MCF 10A (cell line): ENCODE data around the gene FLRT1. TPM values are rescaled to one million over a fixed set of nuclear protein-coding genes. Genes with fewer than 3 reads are reported as not detected.
A peak's percentile ranks its signal among the peaks of the same experiment; 100 is the strongest.

Experiments
- BruUV-seq: library from RNA; stranded (reverse); fragments of 400-500 nt; replicated peaks from 2 replicates; lab custom pipeline; 2021; lab: Mats Ljungman, UMichigan
- CTCF ChIA-PET: fragments of 300-600 bp; sonication (Branson Sonifier 250); formaldehyde crosslinking; extraction: SDS; loops from one replicate; lab custom pipeline; 2021; ENCODE audit warnings: antibody characterized with exemption, inconsistent platforms; lab: Yijun Ruan, JAX
- POLR2A ChIA-PET: fragments of 300-600, 350-650 bp; sonication (Branson Sonifier 250); formaldehyde crosslinking; extraction: SDS; loops from one replicate; lab custom pipeline; 2020; ENCODE audit warnings: antibody characterized with exemption, inconsistent platforms; lab: Yijun Ruan, JAX
- DNase-seq: peaks from one replicate; pipeline ENCODE4 v3.0.0-alpha.2; 2018; ENCODE audit not compliant: unreplicated experiment
- H3K27ac Mint-ChIP-seq: one replicate; pipeline ENCODE4 v1.8.0; 2022; ENCODE audit warnings: mild to moderate bottlenecking, low read depth, mixed read lengths; ENCODE audit not compliant: unreplicated experiment
- H3K27me3 Mint-ChIP-seq: one replicate; pipeline ENCODE4 v1.8.0; 2022; ENCODE audit warnings: mixed read lengths; ENCODE audit not compliant: insufficient read depth, unreplicated experiment
- H3K36me3 Mint-ChIP-seq: one replicate; pipeline ENCODE4 v1.8.0; 2022; ENCODE audit warnings: mild to moderate bottlenecking, moderate library complexity, mixed read lengths; ENCODE audit not compliant: insufficient read depth, unreplicated experiment
- H3K4me1 Mint-ChIP-seq: one replicate; pipeline ENCODE4 v1.8.0; 2022; ENCODE audit warnings: mixed read lengths; ENCODE audit not compliant: insufficient read depth, unreplicated experiment
- H3K4me3 Mint-ChIP-seq: one replicate; pipeline ENCODE4 v1.8.0; 2022; ENCODE audit warnings: mild to moderate bottlenecking, moderate library complexity, mixed read lengths; ENCODE audit not compliant: unreplicated experiment
- H3K9me3 Mint-ChIP-seq: one replicate; pipeline ENCODE4 v1.8.0; 2022; ENCODE audit warnings: mixed read lengths; ENCODE audit not compliant: unreplicated experiment
- intact Hi-C: fragments of 100-400 bp; cut with micrococcal nuclease; formaldehyde crosslinking; loops from 2 replicates; pipeline ENCODE4 v1.14.1; 2022
- total RNA-seq: library from RNA; stranded (reverse); gene quantifications from 2 replicates; pipeline ENCODE4 v1.2.3, GENCODE V29; 2022
- TF ChIP-seq, protein P1 (sequence below): fragments of 200-600 bp; IDR thresholded peaks from one replicate; pipeline ENCODE4 v1.8.0; 2022; ENCODE audit warnings: antibody characterized with exemption, mild to moderate bottlenecking; ENCODE audit not compliant: unreplicated experiment

The FLRT1 gene
- total RNA-seq, 1 experiment from 2014 or later, result 2.7 TPM

DNA sequence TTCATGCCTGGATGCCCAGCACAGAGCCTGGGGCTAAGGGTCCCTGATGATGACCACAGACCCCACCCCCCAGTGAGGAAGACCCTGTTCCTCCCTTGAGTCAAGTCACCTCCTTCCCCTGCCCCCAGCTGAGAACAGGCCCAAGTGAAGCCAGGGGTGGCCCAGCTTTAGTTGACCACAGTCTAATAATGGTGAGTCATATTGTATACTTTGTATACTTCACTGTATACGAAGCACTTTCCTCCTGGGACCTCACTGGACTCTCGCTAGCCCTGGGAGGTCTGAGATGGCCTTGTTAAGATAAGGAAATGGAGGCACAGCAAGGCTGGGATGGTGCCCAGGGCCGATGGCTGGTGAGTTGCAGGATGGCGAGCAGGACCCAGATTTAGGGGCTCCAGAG is 3.7 kb upstream of the FLRT1 start:
- Mint-ChIP-seq H3K9me3 (no peaks in the 10 kb centered on the region), H3K36me3 (no peaks in the 10 kb centered on the region), H3K4me3 (no peak overlapping the region), H3K27ac (no peak overlapping the region), H3K4me1 (no peaks in the 10 kb centered on the region), H3K27me3 (peaks cover 50% of the 10 kb centered on the region)
- no TSS peak for BruUV-seq
- ChIA-PET CTCF (no interaction called here), POLR2A (no interaction called here)
- TF ChIP-seq, protein P1, sequence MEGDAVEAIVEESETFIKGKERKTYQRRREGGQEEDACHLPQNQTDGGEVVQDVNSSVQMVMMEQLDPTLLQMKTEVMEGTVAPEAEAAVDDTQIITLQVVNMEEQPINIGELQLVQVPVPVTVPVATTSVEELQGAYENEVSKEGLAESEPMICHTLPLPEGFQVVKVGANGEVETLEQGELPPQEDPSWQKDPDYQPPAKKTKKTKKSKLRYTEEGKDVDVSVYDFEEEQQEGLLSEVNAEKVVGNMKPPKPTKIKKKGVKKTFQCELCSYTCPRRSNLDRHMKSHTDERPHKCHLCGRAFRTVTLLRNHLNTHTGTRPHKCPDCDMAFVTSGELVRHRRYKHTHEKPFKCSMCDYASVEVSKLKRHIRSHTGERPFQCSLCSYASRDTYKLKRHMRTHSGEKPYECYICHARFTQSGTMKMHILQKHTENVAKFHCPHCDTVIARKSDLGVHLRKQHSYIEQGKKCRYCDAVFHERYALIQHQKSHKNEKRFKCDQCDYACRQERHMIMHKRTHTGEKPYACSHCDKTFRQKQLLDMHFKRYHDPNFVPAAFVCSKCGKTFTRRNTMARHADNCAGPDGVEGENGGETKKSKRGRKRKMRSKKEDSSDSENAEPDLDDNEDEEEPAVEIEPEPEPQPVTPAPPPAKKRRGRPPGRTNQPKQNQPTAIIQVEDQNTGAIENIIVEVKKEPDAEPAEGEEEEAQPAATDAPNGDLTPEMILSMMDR, result no peak
- no peak for DNase-seq
- intact Hi-C loops, result no loop called here

GRCh38 chr11:64034411-64034811 is 1.3 kb upstream of the FLRT1 start:
- TF ChIP-seq, protein P1, result no peak
- intact Hi-C loops, result no loop called here
- BruUV-seq, result no TSS peak
- no peak overlapping the region for H3K27ac Mint-ChIP-seq
- ChIA-PET CTCF (interaction anchor here (0.5 to 0.7 kb wide), 4 partner anchors 9 to 116 kb away, joined by 3 to 5 read pairs (median 4); no protein-coding TSS in a partner anchor), POLR2A (interaction anchor here (0.6 to 1.0 kb wide), 2 partner anchors 17 to 575 kb away, joined by 3 to 4 read pairs; no protein-coding TSS in a partner anchor)
- no peaks in the 10 kb centered on the region for H3K9me3 Mint-ChIP-seq
- DNase-seq, result no peak
- H3K27me3 Mint-ChIP-seq, result peaks cover 40% of the 10 kb centered on the region
- no peak overlapping the region for H3K4me3 Mint-ChIP-seq
- H3K36me3 Mint-ChIP-seq, result no peaks in the 10 kb centered on the region
- no peaks in the 10 kb centered on the region for H3K4me1 Mint-ChIP-seq

DNA sequence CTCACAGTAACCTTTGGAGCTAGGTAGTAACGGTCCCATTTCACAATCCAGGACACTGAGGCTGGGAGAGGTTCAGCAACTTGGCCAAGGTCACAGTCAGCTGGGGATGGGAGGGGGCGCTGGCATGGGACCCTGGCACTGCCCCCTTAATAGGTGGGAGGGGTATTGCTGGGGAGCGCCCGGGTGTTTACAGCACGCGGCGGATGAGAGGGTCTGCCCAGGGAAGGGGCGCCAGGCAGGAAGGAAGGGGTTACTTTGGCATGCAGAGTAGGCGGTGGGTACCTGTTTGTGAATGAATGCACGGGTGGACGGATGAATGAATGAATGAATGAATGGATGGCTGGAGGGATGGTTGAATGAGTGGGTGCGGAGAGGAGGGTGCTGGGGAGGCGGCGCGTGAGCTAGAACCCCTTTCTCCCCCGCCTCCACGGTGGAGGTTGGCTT is 628 bp upstream of the FLRT1 start:
- POLR2A ChIA-PET, result interaction anchor here (0.6 kb wide), 1 partner anchor 576 kb away, joined by 4 read pairs; no protein-coding TSS in a partner anchor
- H3K4me1 Mint-ChIP-seq, result no peaks in the 10 kb centered on the region
- H3K27me3 Mint-ChIP-seq, result peaks cover 33% of the 10 kb centered on the region
- intact Hi-C loops, result no loop called here
- no TSS peak for BruUV-seq
- DNase-seq, result no peak
- peak overlapping the region; percentile 42 for H3K4me3 Mint-ChIP-seq
- no peak overlapping the region for H3K27ac Mint-ChIP-seq
- peaks cover 3% of the 10 kb centered on the region for H3K36me3 Mint-ChIP-seq
- CTCF ChIA-PET, result interaction anchor here (0.5 kb wide), 1 partner anchor 8 kb away, joined by 3 read pairs; no protein-coding TSS in a partner anchor
- H3K9me3 Mint-ChIP-seq, result no peaks in the 10 kb centered on the region
- TF ChIP-seq, protein P1, result no peak

DNA sequence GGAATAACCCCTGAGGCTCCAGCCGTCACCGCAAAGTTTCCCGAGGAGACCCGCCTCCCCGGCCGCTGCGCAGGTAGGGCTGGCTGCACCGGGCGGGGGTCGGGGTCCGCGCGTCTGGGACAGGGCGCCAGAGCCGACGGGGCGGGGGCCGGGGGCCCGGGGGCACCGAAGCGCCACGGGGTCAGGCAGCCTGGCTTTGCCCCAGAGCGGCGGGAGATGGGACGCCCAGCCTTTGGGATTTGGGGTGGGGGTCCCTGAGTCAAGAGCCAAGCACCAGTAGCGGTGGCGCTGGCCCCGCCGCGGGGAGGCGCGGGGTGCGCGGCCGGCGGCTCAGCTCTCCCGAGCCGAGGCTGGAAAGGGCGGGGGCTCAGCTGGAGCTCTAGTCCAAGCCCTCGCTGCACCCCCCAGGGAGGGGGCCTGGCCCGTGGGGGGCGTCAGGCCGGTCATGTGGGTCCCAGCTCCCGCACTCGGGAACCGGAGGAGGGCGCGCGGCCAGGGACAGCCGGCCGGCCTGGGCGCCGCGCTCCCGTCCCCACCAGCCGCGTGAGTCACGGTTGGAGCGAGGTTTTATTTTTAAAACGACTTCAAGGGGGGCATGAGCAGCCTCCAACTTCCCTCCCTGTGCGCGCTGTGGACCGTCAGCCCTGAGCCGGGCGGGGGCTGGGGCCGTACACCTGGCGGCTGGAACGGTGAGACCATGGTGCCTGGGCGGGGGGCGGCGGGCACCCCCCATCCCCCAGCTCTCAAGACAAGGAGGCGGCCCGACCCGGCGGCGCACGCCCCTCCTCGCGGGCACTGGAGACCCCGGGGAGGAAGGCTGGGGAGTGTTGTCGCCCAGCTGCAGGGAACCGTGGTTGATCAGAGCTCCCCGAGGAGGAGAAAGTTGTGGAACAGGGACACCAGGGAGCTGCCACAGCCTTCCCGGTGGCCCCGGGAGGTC is 626 bp downstream of the FLRT1 start:
- intact Hi-C loops, result no loop called here
- BruUV-seq, result no TSS peak

More for the DNA sequence above, 626 bp downstream of the FLRT1 start:
- Mint-ChIP-seq H3K27ac (no peak overlapping the region), H3K9me3 (no peaks in the 10 kb centered on the region), H3K27me3 (peaks cover 32% of the 10 kb centered on the region), H3K36me3 (peaks cover 7% of the 10 kb centered on the region), H3K4me1 (no peaks in the 10 kb centered on the region), H3K4me3 (no peak overlapping the region)
- ChIA-PET POLR2A (interaction anchor here (0.5 kb wide), 1 partner anchor 149 kb away, joined by 3 read pairs; no protein-coding TSS in a partner anchor), CTCF (no interaction called here)
- no peak for DNase-seq
- TF ChIP-seq, protein P1, result no peak
